GM12878 (cell line): ENCODE results near the gene CYP26A1. TPM values are rescaled to one million over a fixed set of nuclear protein-coding genes. Genes with fewer than 3 reads are reported as not detected.

Experiments used
- ATAC-seq: fragments of 200-7000 bp; cut with Tn5 transposase; 3 replicates; pipeline ENCODE4 v1.9.1; 2020; ENCODE audit warnings: mild to moderate bottlenecking, moderate library complexity
- BruUV-seq: library from RNA; stranded (reverse); fragments of 400-500 nt; replicated peaks from 2 replicates; lab custom pipeline; 2021; lab: Mats Ljungman, UMichigan
- CTCF ChIA-PET: fragments of 300-600 bp; sonication (Branson Sonifier 250); formaldehyde crosslinking; extraction: SDS; loops from one replicate; lab custom pipeline; 2021; ENCODE audit warnings: inconsistent platforms; lab: Yijun Ruan, JAX
- POLR2A ChIA-PET: fragments of 350-600 bp; formaldehyde crosslinking; extraction: SDS; loops from one replicate; lab custom pipeline; 2021; ENCODE audit warnings: inconsistent platforms; lab: Charles Lee
- RAD21 ChIA-PET: fragments of 300-600 bp; sonication (Branson Sonifier 250); formaldehyde crosslinking; loops from one replicate; lab custom pipeline; 2023; ENCODE audit warnings: antibody characterized with exemption; ENCODE audit not compliant: unreplicated experiment; lab: Charles Lee
- SMC1A ChIA-PET: fragments of 300-600 bp; sonication (Branson Sonifier 250); formaldehyde crosslinking; loops from one replicate; lab custom pipeline; 2023; ENCODE audit not compliant: unreplicated experiment, uncharacterized antibody; lab: Charles Lee
- DNase-seq: peaks from one replicate; pipeline ENCODE4 v3.0.0-alpha.2; 2011; ENCODE audit warnings: low read depth, low spot score
- FAIRE-seq: peaks from 3 replicates; lab custom pipeline; 2011; peaks lifted over from hg19 to GRCh38; lab: Jason Lieb, UNC
- H2AFZ ChIP-seq: 2 replicates; pipeline ENCODE4 v1.6.0; 2011; ENCODE audit warnings: low read depth, low read length, control low read depth; ENCODE audit not compliant: control insufficient read depth
- H3K27ac ChIP-seq: 2 replicates; pipeline ENCODE4 v1.5.1; 2011; ENCODE audit warnings: control low read depth; ENCODE audit not compliant: control insufficient read depth, insufficient read depth
- H3K27me3 ChIP-seq, 2 experiments: replicated peaks in 1 of 2; 2 replicates each; pipeline versions ENCODE4 v1.6.0 to v1.6.1; 2011; ENCODE audit warnings: low read length in 1 of 2; ENCODE audit not compliant: control insufficient read depth in 2 of 2, insufficient read depth in 2 of 2
- H3K36me3 ChIP-seq, 2 experiments: 2 replicates each; pipeline ENCODE4 v1.5.1; 2011; ENCODE audit warnings: low read length in 1 of 2; ENCODE audit not compliant: control insufficient read depth in 2 of 2, insufficient read depth in 2 of 2
- H3K4me1 ChIP-seq: 2 replicates; pipeline ENCODE4 v1.6.1; 2011; ENCODE audit warnings: mild to moderate bottlenecking, low read length, moderate library complexity, mixed read lengths; ENCODE audit not compliant: control insufficient read depth, insufficient read depth
- H3K4me2 ChIP-seq: 2 replicates; pipeline ENCODE4 v1.6.0; 2011; ENCODE audit warnings: control low read depth; ENCODE audit not compliant: control insufficient read depth, insufficient read depth
- H3K4me3 ChIP-seq: fragments of 200-600 bp; sonication (generic); 2 replicates; pipeline ENCODE4 v1.5.1; 2016
- H3K79me2 ChIP-seq: 2 replicates; pipeline ENCODE4 v1.6.0; 2011; ENCODE audit warnings: low read length; ENCODE audit not compliant: control insufficient read depth, insufficient read depth
- H3K9ac ChIP-seq: 2 replicates; pipeline ENCODE4 v1.8.0; 2011; ENCODE audit warnings: low read length, control low read depth, mixed read lengths; ENCODE audit not compliant: control insufficient read depth, insufficient read depth
- H3K9me3 ChIP-seq: replicated peaks from 3 replicates; pipeline ENCODE4 v1.5.1; 2011; ENCODE audit warnings: mild to moderate bottlenecking, low read length; ENCODE audit not compliant: control insufficient read depth, insufficient read depth
- H4K20me1 ChIP-seq: 2 replicates; pipeline ENCODE4 v1.6.0; 2011; ENCODE audit not compliant: control insufficient read depth, insufficient read depth
- CHD4 ChIP-seq: fragments of 200-600 bp; sonication (generic); IDR thresholded peaks from 2 replicates; pipeline ENCODE4 v1.6.1; 2016; ENCODE audit warnings: mild to moderate bottlenecking
- ELK1 ChIP-seq: IDR thresholded peaks from 2 replicates; pipeline ENCODE4 v1.6.1; 2012; ENCODE audit warnings: low read depth, low read length, improper control_type of control experiment
- ETV6 ChIP-seq, 2 experiments: fragments of 450-650 bp in 1 of 2; IDR thresholded peaks in 1 of 2; conservative IDR thresholded peaks in 1 of 2; 2 replicates each; pipeline ENCODE4 v1.6.1; 2014; ENCODE audit warnings: antibody characterized with exemption in 1 of 2, borderline replicate concordance in 1 of 2, low read depth in 1 of 2, mild to moderate bottlenecking in 1 of 2, moderate library complexity in 1 of 2
- IKZF2 ChIP-seq, 2 experiments: fragments of 450-650 bp; IDR thresholded peaks; 2 replicates each; pipeline ENCODE4 v1.6.1; 2017; ENCODE audit warnings: mild to moderate bottlenecking in 2 of 2, moderate library complexity in 2 of 2
- KDM1A ChIP-seq: fragments of 200-600 bp; sonication (generic); IDR thresholded peaks from 2 replicates; pipeline ENCODE4 v1.6.1; 2016; ENCODE audit warnings: borderline replicate concordance
- NFXL1 ChIP-seq: fragments of 450-650 bp; IDR thresholded peaks from 2 replicates; pipeline ENCODE4 v1.6.1; 2017; ENCODE audit warnings: antibody characterized with exemption, mild to moderate bottlenecking, borderline replicate concordance
- SREBF2 ChIP-seq: IDR thresholded peaks from 2 replicates; pipeline ENCODE4 v1.6.1; 2012; ENCODE audit warnings: mild to moderate bottlenecking, low read length
- TBL1XR1 ChIP-seq: IDR thresholded peaks from 2 replicates; pipeline ENCODE4 v1.6.1; 2012; ENCODE audit warnings: low read depth, low read length, improper control_type of control experiment
- WGBS: methylation state at CpG from one replicate; pipeline ENCODE4 v1.1.6; 2016; ENCODE audit warnings: low lambda C conversion rate; ENCODE audit not compliant: insufficient replicate concordance, insufficient coverage; ENCODE audit errors: missing lambda C conversion rate; 5-methylcytosine and 5-hydroxymethylcytosine counted together
- in situ Hi-C: fragments of 300-500 bp; cut with MboI; formaldehyde crosslinking; loops from 9 replicates; pipeline ENCODE4 v1.14.3; 2018; ENCODE audit warnings: mixed read lengths
- intact Hi-C: fragments of 100-400 bp; cut with micrococcal nuclease; formaldehyde crosslinking; loops from one replicate; pipeline ENCODE4 v1.14.2; 2022; ENCODE audit not compliant: unreplicated experiment
- polyA plus RNA-seq, 11 experiments: library from polyadenylated mRNA; depleted of rRNA in 4 of 11; unstranded in 6 of 11; stranded (reverse) in 5 of 11; fragments of >200 nt; fragmentation: Nextera tagmentation in 4 of 11; fragmentation: Illumina TruSeq in 1 of 11; extraction: Ambion mirVana in 4 of 11; extraction: Trizol in 1 of 11; gene quantifications; 1 replicate in 1 of 11; 2 replicates in 10 of 11; pipeline versions ENCODE4 v1.2.1 to v1.2.3, GENCODE V29; 2011 to 2016; ENCODE audit warnings: inconsistent platforms in 2 of 11, missing spikeins in 2 of 11, low read depth in 1 of 11
- total RNA-seq, 4 experiments: library from RNA; depleted of rRNA in 3 of 4; stranded (reverse); fragments of >200 nt in 3 of 4; fragmentation: Illumina TruSeq in 1 of 4; extraction: Trizol in 1 of 4; gene quantifications; 2 replicates each; pipeline versions ENCODE4 v1.2.1 to v1.2.3, GENCODE V29; 2013 to 2021
- TF ChIP-seq, protein P1 (sequence below): fragments of 150-350 bp; IDR thresholded peaks from 2 replicates; pipeline ENCODE4 v1.6.1; 2016; ENCODE audit warnings: low read depth, low read length

CYP26A1 gene
- total and polyA plus RNA-seq, 10 of the 15 experiments (the other 5 are each of a cell fraction or from before 2014, with no cell fraction given) = not detected

DNA sequence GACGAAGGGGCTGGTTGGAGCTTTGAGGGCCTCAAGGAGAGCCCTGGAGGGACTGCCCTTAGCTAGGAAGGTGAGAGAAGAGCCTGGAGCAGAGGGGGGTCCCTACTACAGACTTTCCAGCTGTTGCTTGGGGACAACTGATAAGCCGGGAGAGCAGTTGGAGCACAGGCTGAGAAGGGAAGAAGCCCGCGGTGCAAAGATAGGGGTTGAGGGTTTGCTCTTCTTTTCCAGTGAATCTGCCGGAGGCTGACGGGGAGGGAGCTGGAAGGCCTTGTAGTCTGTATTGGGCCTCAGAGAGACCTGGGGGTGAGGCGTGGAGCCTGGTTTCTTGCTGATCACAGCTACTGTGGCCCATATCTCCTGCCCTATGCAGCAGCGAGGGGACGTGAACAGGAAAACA lies 23.7 kb downstream of the CYP26A1 start:
- ChIA-PET RAD21 (no interaction called here), SMC1A (interaction anchor here (0.7 kb wide), 1 partner anchor 260 kb away, joined by 3 read pairs; no protein-coding TSS in a partner anchor), POLR2A (interaction anchor here (0.5 kb wide), 1 partner anchor 330 kb away, joined by 3 read pairs; no protein-coding TSS in a partner anchor), CTCF (no interaction called here)
- no peaks in the 10 kb centered on the region for H3K9me3 ChIP-seq
- in situ Hi-C loops = no loop called here
- no peak overlapping the region for H3K4me3 ChIP-seq
- WGBS = 61% methylated on average over 9 of the region's 9 CpGs
- no peak for DNase-seq
- no peaks in the 10 kb centered on the region for H3K36me3 ChIP-seq
- no peak overlapping the region for H3K9ac ChIP-seq
- no peak overlapping the region for H3K4me2 ChIP-seq
- H3K27me3 ChIP-seq = no peaks in the 10 kb centered on the region
- no peak for TF ChIP-seq SREBF2
- no peak for TF ChIP-seq ELK1
- TF ChIP-seq IKZF2 (IDR thresholded peaks at IDR 0.05) = no peak
- no peak for TF ChIP-seq NFXL1
- TF ChIP-seq, protein P1, sequence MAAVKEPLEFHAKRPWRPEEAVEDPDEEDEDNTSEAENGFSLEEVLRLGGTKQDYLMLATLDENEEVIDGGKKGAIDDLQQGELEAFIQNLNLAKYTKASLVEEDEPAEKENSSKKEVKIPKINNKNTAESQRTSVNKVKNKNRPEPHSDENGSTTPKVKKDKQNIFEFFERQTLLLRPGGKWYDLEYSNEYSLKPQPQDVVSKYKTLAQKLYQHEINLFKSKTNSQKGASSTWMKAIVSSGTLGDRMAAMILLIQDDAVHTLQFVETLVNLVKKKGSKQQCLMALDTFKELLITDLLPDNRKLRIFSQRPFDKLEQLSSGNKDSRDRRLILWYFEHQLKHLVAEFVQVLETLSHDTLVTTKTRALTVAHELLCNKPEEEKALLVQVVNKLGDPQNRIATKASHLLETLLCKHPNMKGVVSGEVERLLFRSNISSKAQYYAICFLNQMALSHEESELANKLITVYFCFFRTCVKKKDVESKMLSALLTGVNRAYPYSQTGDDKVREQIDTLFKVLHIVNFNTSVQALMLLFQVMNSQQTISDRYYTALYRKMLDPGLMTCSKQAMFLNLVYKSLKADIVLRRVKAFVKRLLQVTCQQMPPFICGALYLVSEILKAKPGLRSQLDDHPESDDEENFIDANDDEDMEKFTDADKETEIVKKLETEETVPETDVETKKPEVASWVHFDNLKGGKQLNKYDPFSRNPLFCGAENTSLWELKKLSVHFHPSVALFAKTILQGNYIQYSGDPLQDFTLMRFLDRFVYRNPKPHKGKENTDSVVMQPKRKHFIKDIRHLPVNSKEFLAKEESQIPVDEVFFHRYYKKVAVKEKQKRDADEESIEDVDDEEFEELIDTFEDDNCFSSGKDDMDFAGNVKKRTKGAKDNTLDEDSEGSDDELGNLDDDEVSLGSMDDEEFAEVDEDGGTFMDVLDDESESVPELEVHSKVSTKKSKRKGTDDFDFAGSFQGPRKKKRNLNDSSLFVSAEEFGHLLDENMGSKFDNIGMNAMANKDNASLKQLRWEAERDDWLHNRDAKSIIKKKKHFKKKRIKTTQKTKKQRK = no peak
- no peak for TF ChIP-seq CHD4
- no peak for TF ChIP-seq ETV6 (conservative IDR thresholded peaks at IDR 0.05 in 1 of 2, IDR thresholded peaks at IDR 0.05 in 1 of 2; ENCODE audit: borderline replicate concordance in 1 of 2, low read depth in 1 of 2)
- no peak for TF ChIP-seq TBL1XR1
- TF ChIP-seq KDM1A = no peak
- H3K27ac ChIP-seq = no peak overlapping the region
- H3K4me1 ChIP-seq = no peaks in the 10 kb centered on the region
- no peak overlapping the region for H2AFZ ChIP-seq
- BruUV-seq = no TSS peak
- H3K79me2 ChIP-seq = no peaks in the 10 kb centered on the region
- intact Hi-C loops = no loop called here
- no peaks in the 10 kb centered on the region for H4K20me1 ChIP-seq
- no peak for FAIRE-seq
- ATAC-seq = no peak
